Uterus (tissue), 2 donors: ENCODE data around the gene SMARCA2.

Experiments used
- CTCF ChIP-seq, 4 experiments: fragments of 200-600 bp in 2 of 4; fragments of 450-650 bp in 2 of 4; sonication (generic) in 2 of 4; IDR thresholded peaks; one replicate each; pipeline ENCODE4 v1.5.1; 2016 to 2019; ENCODE audit warnings: antibody characterized with exemption in 4 of 4, mild to moderate bottlenecking in 2 of 4, moderate library complexity in 1 of 4
- POLR2A ChIP-seq, 2 donors: fragments of 450-650 bp; IDR thresholded peaks; one replicate each; pipeline ENCODE4 v1.6.1; 2016; ENCODE audit warnings: antibody characterized with exemption in 2 of 2, mild to moderate bottlenecking in 1 of 2, moderate library complexity in 1 of 2

GRCh38 chr9:1966725-1967366, 48.3 kb upstream of the SMARCA2 start:
- no peak for TF ChIP-seq POLR2A (IDR thresholded peaks at IDR 0.05)
- no peak for TF ChIP-seq CTCF (IDR thresholded peaks at IDR 0.05)
